Mesenchymal stem cell (in vitro differentiated cells and primary cell): ENCODE measurements around the gene FAAP100.

Source experiments
- DNase-seq: peaks from one replicate; pipeline ENCODE4 v3.0.0-alpha.2; 2013
- H2AFZ ChIP-seq: one replicate; pipeline ENCODE4 v1.6.1; 2013; ENCODE audit warnings: low read depth, mild to moderate bottlenecking, control low read depth, inconsistent platforms, low read length, moderate library complexity
- H2AK5ac ChIP-seq: 2 replicates; pipeline ENCODE4 v1.6.1; 2013; ENCODE audit warnings: low read length, moderate library complexity, mild to moderate bottlenecking, inconsistent platforms; ENCODE audit not compliant: severe bottlenecking
- H2BK120ac ChIP-seq: one replicate; pipeline ENCODE4 v1.6.1; 2013; ENCODE audit warnings: low read depth, mild to moderate bottlenecking, inconsistent platforms, low read length, moderate library complexity
- H2BK12ac ChIP-seq, 2 experiments: one replicate each; pipeline ENCODE4 v1.6.1; 2013; ENCODE audit warnings: inconsistent platforms in 2 of 2, low read length in 2 of 2, mild to moderate bottlenecking in 2 of 2, moderate library complexity in 2 of 2, control low read depth in 1 of 2
- H2BK15ac ChIP-seq: one replicate; pipeline ENCODE4 v1.6.1; 2013; ENCODE audit warnings: mild to moderate bottlenecking, low read depth, inconsistent platforms; ENCODE audit not compliant: poor library complexity, severe bottlenecking
- H2BK5ac ChIP-seq: 2 replicates; pipeline ENCODE4 v1.6.1; 2013; ENCODE audit warnings: low read depth, mild to moderate bottlenecking, low read length, control low read depth, inconsistent platforms; ENCODE audit not compliant: poor library complexity, severe bottlenecking
- H3K14ac ChIP-seq, 2 experiments: one replicate each; pipeline ENCODE4 v1.6.1; 2013; ENCODE audit warnings: inconsistent platforms in 2 of 2, low read length in 2 of 2, control low read depth in 1 of 2, mild to moderate bottlenecking in 1 of 2, moderate library complexity in 1 of 2
- H3K18ac ChIP-seq, 2 experiments: one replicate each; pipeline ENCODE4 v1.6.1; 2013; ENCODE audit warnings: inconsistent platforms in 2 of 2, low read length in 2 of 2, control low read depth in 1 of 2, low read depth in 1 of 2, mild to moderate bottlenecking in 1 of 2
- H3K23ac ChIP-seq, 2 experiments: one replicate each; pipeline ENCODE4 v1.6.1; 2013; ENCODE audit warnings: inconsistent platforms in 2 of 2, low read length in 2 of 2, mild to moderate bottlenecking in 2 of 2, moderate library complexity in 2 of 2, control low read depth in 1 of 2
- H3K27ac ChIP-seq: 2 replicates; pipeline ENCODE4 v1.5.1; 2013; ENCODE audit warnings: mild to moderate bottlenecking, moderate library complexity, low read length, control low read depth, inconsistent platforms; ENCODE audit not compliant: poor library complexity, severe bottlenecking
- H3K27me3 ChIP-seq, 2 experiments: 2 replicates each; pipeline versions ENCODE4 v1.6.1 to v1.7.0; 2013; ENCODE audit warnings: low read length in 2 of 2, mild to moderate bottlenecking in 2 of 2, moderate library complexity in 2 of 2, control low read depth in 1 of 2, inconsistent platforms in 1 of 2; ENCODE audit not compliant: control insufficient read depth in 1 of 2, insufficient read depth in 1 of 2
- H3K36me3 ChIP-seq, 2 experiments: 2 replicates each; pipeline versions ENCODE4 v1.6.1 to v1.7.0; 2013; ENCODE audit warnings: low read length in 2 of 2, control low read depth in 1 of 2, inconsistent platforms in 1 of 2, low read depth in 1 of 2, mild to moderate bottlenecking in 1 of 2; ENCODE audit not compliant: insufficient read depth in 2 of 2, control insufficient read depth in 1 of 2
- H3K4ac ChIP-seq, 2 experiments: one replicate each; pipeline ENCODE4 v1.6.1; 2013; ENCODE audit warnings: inconsistent platforms in 2 of 2, low read length in 2 of 2, mild to moderate bottlenecking in 2 of 2, moderate library complexity in 2 of 2, control low read depth in 1 of 2, low read depth in 1 of 2
- H3K4me1 ChIP-seq: 2 replicates; pipeline ENCODE4 v1.6.1; 2013; ENCODE audit warnings: low read depth, low read length, control low read depth; ENCODE audit not compliant: control insufficient read depth, insufficient read depth
- H3K4me2 ChIP-seq: 2 replicates; pipeline ENCODE4 v1.6.1; 2013; ENCODE audit warnings: low read length, mild to moderate bottlenecking, inconsistent platforms; ENCODE audit not compliant: poor library complexity, severe bottlenecking
- H3K4me3 ChIP-seq, 2 experiments: 2 replicates each; pipeline versions ENCODE4 v1.5.1 to v1.7.0; 2013; ENCODE audit warnings: low read length in 2 of 2, mild to moderate bottlenecking in 2 of 2, control low read depth in 1 of 2, low read depth in 1 of 2; ENCODE audit not compliant: insufficient read depth in 1 of 2
- H3K79me1 ChIP-seq: replicated peaks from 2 replicates; pipeline ENCODE4 v1.6.1; 2013; ENCODE audit warnings: mild to moderate bottlenecking, control low read depth, low read length, inconsistent platforms; ENCODE audit not compliant: poor library complexity, severe bottlenecking
- H3K9ac ChIP-seq: 2 replicates; pipeline ENCODE4 v1.7.0; 2013; ENCODE audit warnings: mild to moderate bottlenecking, low read length, moderate library complexity
- H3K9me3 ChIP-seq: 2 replicates; pipeline ENCODE4 v1.7.0; 2013; ENCODE audit warnings: mild to moderate bottlenecking, low read length; ENCODE audit not compliant: control insufficient read depth
- H4K8ac ChIP-seq: one replicate; pipeline ENCODE4 v1.6.1; 2013; ENCODE audit warnings: inconsistent platforms, mild to moderate bottlenecking, low read length, moderate library complexity
- H4K91ac ChIP-seq: one replicate; pipeline ENCODE4 v1.6.1; 2013; ENCODE audit warnings: mild to moderate bottlenecking, low read length, inconsistent platforms
- WGBS: methylation state at CpG from one replicate; pipeline ENCODE4 v1.1.7; 2013; ENCODE audit warnings: mixed read lengths; 5-methylcytosine and 5-hydroxymethylcytosine counted together

Gene FAAP100

DNA sequence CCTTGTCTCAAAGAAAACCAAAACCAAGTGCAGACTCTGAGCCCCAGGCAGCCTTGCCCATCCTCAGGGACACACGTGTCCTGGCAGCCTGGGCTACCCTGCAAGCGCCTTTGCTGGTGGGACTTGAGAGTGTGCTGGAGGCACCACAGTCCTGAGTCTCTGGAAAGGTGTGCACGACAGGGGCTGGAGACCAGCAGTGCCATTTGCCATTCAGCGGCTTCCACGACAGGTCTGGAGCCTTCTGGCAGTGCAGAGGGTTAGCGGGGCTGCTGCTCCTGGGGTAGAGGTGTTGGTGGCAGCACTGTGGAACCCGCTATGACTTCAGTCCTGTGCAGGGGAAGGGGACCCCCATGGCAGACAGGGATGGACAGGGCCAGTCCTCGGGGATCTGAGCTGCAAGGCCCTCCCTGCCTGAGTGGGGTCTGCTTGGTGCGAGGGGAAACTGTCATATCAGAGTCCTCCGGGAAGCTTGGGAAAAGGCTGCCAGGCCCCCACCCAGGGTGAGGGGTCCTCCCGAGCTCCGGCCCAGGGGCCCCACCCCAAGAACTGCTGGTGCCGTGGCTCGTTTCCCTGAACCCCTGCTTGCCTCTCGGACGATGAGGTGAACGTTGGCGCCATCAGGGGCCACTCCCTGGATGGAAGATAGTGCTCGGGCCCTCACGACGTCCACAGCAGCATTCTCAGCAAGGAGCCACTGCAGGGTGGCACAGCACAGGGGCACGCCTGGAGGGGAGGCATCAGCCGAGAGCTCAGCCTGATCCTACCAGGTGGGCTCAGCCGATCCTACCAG is 6.8 kb downstream of the FAAP100 start:
- H2BK15ac ChIP-seq = no peak overlapping the region
- H3K4me1 ChIP-seq = peaks cover 12% of the 10 kb centered on the region
- no peak overlapping the region for H3K14ac ChIP-seq
- H2BK120ac ChIP-seq = no peak overlapping the region
- no peak overlapping the region for H4K8ac ChIP-seq
- H2AK5ac ChIP-seq = no peak overlapping the region
- H3K4me2 ChIP-seq = no peak overlapping the region
- H2BK12ac ChIP-seq = no peak overlapping the region
- H3K27me3 ChIP-seq = no peaks in the 10 kb centered on the region
- no peak overlapping the region for H4K91ac ChIP-seq
- H3K4me3 ChIP-seq = no peak overlapping the region
- DNase-seq = no peak
- WGBS = 94% methylated on average over 24 of the region's 24 CpGs
- no peak overlapping the region for H3K9ac ChIP-seq
- H3K36me3 ChIP-seq = peaks cover 91 to 93% of the 10 kb centered on the region in 2 experiments
- no peaks in the 10 kb centered on the region for H3K9me3 ChIP-seq
- no peak overlapping the region for H3K23ac ChIP-seq
- no peak overlapping the region for H3K27ac ChIP-seq
- peaks cover 27% of the 10 kb centered on the region for H3K79me1 ChIP-seq
- no peak overlapping the region for H3K18ac ChIP-seq
- no peak overlapping the region for H2AFZ ChIP-seq
- no peak overlapping the region for H3K4ac ChIP-seq
- H2BK5ac ChIP-seq = no peak overlapping the region

DNA sequence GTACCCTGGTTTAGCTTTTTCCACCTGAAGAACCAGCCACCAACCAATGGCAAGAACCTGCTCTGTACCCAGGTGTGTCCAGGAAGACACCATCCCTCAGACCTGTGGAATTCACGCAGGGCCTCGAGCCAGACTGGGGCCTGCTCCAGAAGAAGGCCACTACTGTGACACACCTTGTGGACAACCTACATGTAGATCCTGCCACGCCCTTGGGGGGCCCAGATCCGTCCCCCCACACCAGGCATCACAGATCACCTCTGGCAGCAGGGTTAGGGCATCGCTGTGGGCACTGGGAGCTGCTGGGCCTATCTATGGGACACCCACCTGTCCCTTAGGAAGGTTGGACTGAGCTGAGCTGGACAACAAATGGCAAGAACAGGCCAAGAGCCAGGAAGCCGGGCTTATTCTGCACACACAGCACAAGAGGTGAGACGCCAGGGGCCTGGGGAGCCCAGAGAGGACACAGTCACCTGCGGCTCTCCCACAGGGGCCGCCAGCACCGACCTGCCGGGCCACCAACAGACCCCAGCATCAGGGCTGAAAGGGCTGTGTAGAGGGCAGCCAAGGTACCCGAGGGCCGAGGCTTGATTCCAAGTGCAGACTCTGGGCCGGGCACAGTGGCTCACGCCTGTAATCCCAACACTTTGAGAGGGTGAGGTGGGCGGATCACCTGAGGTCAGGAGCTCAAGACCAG is 7.7 kb downstream of the FAAP100 start:
- over 99% methylated on average over 13 of the region's 16 CpGs for WGBS
- no peak overlapping the region for H4K8ac ChIP-seq
- H3K4me1 ChIP-seq = peaks cover 3% of the 10 kb centered on the region
- no peaks in the 10 kb centered on the region for H3K9me3 ChIP-seq
- H3K4me3 ChIP-seq = no peak overlapping the region
- no peak overlapping the region for H3K18ac ChIP-seq
- H2BK5ac ChIP-seq = no peak overlapping the region
- H2BK12ac ChIP-seq = no peak overlapping the region
- H3K4me2 ChIP-seq = no peak overlapping the region
- H3K79me1 ChIP-seq = peaks cover 24% of the 10 kb centered on the region
- no peak overlapping the region for H3K9ac ChIP-seq
- H2BK120ac ChIP-seq = no peak overlapping the region
- no peak overlapping the region for H2AK5ac ChIP-seq
- H2BK15ac ChIP-seq = no peak overlapping the region
- H3K4ac ChIP-seq = no peak overlapping the region
- H2AFZ ChIP-seq = no peak overlapping the region
- H3K14ac ChIP-seq = no peak overlapping the region
- H3K23ac ChIP-seq = no peak overlapping the region
- peaks cover 90 to 93% of the 10 kb centered on the region in 2 experiments for H3K36me3 ChIP-seq
- no peak overlapping the region for H4K91ac ChIP-seq
- no peak overlapping the region for H3K27ac ChIP-seq
- H3K27me3 ChIP-seq = no peaks in the 10 kb centered on the region
- DNase-seq = no peak

DNA sequence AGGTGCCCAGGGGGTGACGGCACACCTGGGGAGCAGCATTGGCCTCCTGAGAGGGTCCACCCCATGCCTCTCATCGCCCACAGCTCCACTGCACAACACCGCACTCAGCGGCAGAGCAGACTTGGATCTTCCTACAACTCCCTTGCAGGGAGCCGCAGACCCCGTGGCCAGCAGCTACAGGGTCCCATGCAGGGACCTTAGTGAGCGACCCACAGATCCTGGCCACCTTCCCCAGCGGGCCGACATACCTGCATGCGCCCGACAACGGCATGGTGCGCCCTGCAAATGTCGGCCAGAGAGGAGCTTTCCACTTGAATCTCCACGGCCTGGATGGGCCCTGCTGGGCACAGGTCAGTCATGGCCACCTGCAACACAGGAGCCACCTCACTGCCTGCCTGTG is 8.4 kb downstream of the FAAP100 start:
- Histone ChIP-seq H3K4me1 (peaks cover 3% of the 10 kb centered on the region), H4K91ac (no peak overlapping the region), H2BK120ac (no peak overlapping the region), H4K8ac (no peak overlapping the region), H2BK12ac (no peak overlapping the region), H3K4me3 (no peak overlapping the region), H3K36me3 (peaks cover 85 to 94% of the 10 kb centered on the region in 2 experiments), H3K14ac (no peak overlapping the region), H3K9me3 (no peaks in the 10 kb centered on the region), H3K27ac (no peak overlapping the region), H3K27me3 (no peaks in the 10 kb centered on the region), H3K18ac (no peak overlapping the region), H3K4ac (no peak overlapping the region), H3K23ac (no peak overlapping the region), H3K79me1 (peaks cover 22% of the 10 kb centered on the region), H3K4me2 (no peak overlapping the region), H2AFZ (no peak overlapping the region), H2BK15ac (no peak overlapping the region), H2AK5ac (no peak overlapping the region), H2BK5ac (no peak overlapping the region), H3K9ac (no peak overlapping the region)
- no peak for DNase-seq
- WGBS = 96% methylated on average over 15 of the region's 15 CpGs

DNA sequence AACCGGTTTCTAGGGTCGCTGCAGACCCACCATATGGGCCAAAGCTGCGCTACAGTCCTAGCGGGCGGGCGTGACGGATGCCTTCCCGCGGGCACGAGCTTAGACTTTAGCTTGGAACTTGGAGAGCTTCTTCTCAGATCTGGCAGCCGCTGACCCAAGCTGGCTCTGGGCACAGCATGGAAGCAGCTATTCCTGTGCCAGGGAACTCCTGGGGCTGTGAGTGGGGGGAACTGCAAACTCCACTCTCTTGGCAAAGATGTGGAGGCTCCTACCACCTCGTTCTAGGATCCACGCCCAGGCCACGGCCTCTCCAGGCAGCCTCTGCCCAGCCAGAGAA is 8.8 kb downstream of the FAAP100 start:
- no peak overlapping the region for H4K8ac ChIP-seq
- no peak overlapping the region for H2BK15ac ChIP-seq
- no peak for DNase-seq
- H3K4me2 ChIP-seq = no peak overlapping the region
- no peak overlapping the region for H3K4ac ChIP-seq
- H2AK5ac ChIP-seq = no peak overlapping the region
- WGBS = 98% methylated on average over 14 of the region's 14 CpGs
- H2AFZ ChIP-seq = no peak overlapping the region
- no peak overlapping the region for H3K27ac ChIP-seq
- no peaks in the 10 kb centered on the region for H3K9me3 ChIP-seq
- no peak overlapping the region for H3K23ac ChIP-seq
- no peaks in the 10 kb centered on the region for H3K27me3 ChIP-seq
- peaks cover 86 to 96% of the 10 kb centered on the region in 2 experiments for H3K36me3 ChIP-seq
- no peak overlapping the region for H2BK120ac ChIP-seq
- H2BK5ac ChIP-seq = no peak overlapping the region
- no peak overlapping the region for H3K9ac ChIP-seq
- H2BK12ac ChIP-seq = no peak overlapping the region
- no peak overlapping the region for H3K18ac ChIP-seq
- H3K4me3 ChIP-seq = no peak overlapping the region
- H3K14ac ChIP-seq = no peak overlapping the region
- peaks cover 22% of the 10 kb centered on the region for H3K79me1 ChIP-seq
- H4K91ac ChIP-seq = no peak overlapping the region
- H3K4me1 ChIP-seq = peaks cover 3% of the 10 kb centered on the region
